B cell (primary cell): Measurements from ENCODE around the gene RASL10A.

Experiments used
- CTCF ChIP-seq: fragments of 200-600 bp; IDR thresholded peaks from one replicate; pipeline ENCODE4 v1.8.0; 2022; ENCODE audit warnings: antibody characterized with exemption, mild to moderate bottlenecking
- EZH2 ChIP-seq: IDR thresholded peaks from 2 replicates; pipeline ENCODE4 v1.6.1; 2012; ENCODE audit warnings: borderline replicate concordance, low read depth, mild to moderate bottlenecking, moderate library complexity, low read length; ENCODE audit not compliant: insufficient read depth, poor library complexity, severe bottlenecking

DNA sequence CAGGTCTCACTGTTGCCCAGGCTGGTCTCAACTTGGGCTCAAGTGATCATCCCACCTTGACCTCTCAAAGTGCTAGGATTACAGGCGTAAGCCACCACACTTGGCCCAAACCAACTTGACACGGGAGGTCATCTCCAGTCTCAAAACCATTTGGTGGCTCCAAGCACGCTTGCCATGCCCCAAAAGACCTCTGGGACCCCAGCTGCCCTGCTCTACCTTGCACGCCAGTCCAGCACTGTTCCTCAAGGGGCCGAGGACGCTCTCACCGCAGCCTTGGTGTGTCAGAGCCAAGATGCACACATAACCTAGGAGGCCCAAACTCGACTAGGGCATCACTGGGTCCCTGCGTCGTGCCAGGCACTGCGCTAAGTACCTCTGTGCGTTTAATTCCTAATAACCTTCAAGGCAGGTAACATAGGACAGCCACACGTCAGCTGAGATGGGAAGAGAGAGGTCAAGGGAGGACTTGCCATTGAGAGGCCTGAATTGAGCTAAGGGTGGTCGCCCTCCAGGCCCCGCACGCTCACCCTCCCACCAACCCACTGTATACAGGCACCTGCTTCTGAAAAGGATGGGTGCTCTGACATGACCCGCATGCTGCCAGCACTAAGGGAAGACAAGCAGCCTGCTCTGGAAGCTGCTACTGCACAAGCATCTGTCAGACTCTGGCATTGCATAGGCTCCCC is 13.6 kb downstream of the RASL10A start:
- no peak for TF ChIP-seq CTCF
- no peak for TF ChIP-seq EZH2
